Smooth muscle cell (in vitro differentiated cells): Measurements from ENCODE around the gene C6orf141. TPM values are rescaled to one million over a fixed set of nuclear protein-coding genes. Genes with fewer than 3 reads are reported as not detected.

ENCODE experiments used
- DNase-seq: peaks from one replicate; lab custom pipeline; 2025; ENCODE audit not compliant: unreplicated experiment; lab: John Stamatoyannopoulos, UW
- H2AFZ ChIP-seq: fragments of 200-600 bp; sonication (generic); 2 replicates; pipeline ENCODE4 v1.6.0; 2016; ENCODE audit warnings: antibody characterized with exemption, low read depth, mild to moderate bottlenecking
- H3F3A ChIP-seq: fragments of 200-600 bp; sonication (generic); 2 replicates; pipeline ENCODE4 v1.6.0; 2017; ENCODE audit warnings: antibody characterized with exemption, low read depth
- H3K27ac ChIP-seq: fragments of 200-600 bp; sonication (generic); 2 replicates; pipeline ENCODE4 v1.5.1; 2016; ENCODE audit warnings: low read depth, mild to moderate bottlenecking
- H3K27me3 ChIP-seq: fragments of 200-600 bp; sonication (generic); 2 replicates; pipeline ENCODE4 v1.6.1; 2016; ENCODE audit warnings: low read depth, mild to moderate bottlenecking
- H3K36me3 ChIP-seq: fragments of 200-600 bp; sonication (generic); 2 replicates; pipeline ENCODE4 v1.5.1; 2016; ENCODE audit warnings: low read depth
- H3K4me1 ChIP-seq: fragments of 200-600 bp; sonication (generic); 2 replicates; pipeline ENCODE4 v1.5.1; 2016; ENCODE audit warnings: low read depth
- H3K4me2 ChIP-seq: fragments of 200-600 bp; sonication (generic); 2 replicates; pipeline ENCODE4 v1.6.0; 2016; ENCODE audit warnings: mild to moderate bottlenecking
- H3K4me3 ChIP-seq: fragments of 200-600 bp; sonication (generic); 2 replicates; pipeline ENCODE4 v1.5.1; 2016; ENCODE audit warnings: mild to moderate bottlenecking
- H3K79me2 ChIP-seq: fragments of 200-600 bp; sonication (generic); 2 replicates; pipeline ENCODE4 v1.6.0; 2016; ENCODE audit warnings: low read depth, mild to moderate bottlenecking
- H3K9ac ChIP-seq: fragments of 200-600 bp; sonication (generic); 2 replicates; pipeline ENCODE4 v1.6.0; 2016; ENCODE audit warnings: low read depth
- H3K9me3 ChIP-seq: fragments of 200-600 bp; sonication (generic); replicated peaks from 2 replicates; pipeline ENCODE4 v1.5.1; 2016; ENCODE audit warnings: low read depth
- H4K20me1 ChIP-seq: fragments of 200-600 bp; sonication (generic); 2 replicates; pipeline ENCODE4 v1.6.0; 2016; ENCODE audit warnings: low read depth
- WGBS: methylation state at CpG from one replicate; pipeline ENCODE4 v1.1.7; 2016; ENCODE audit warnings: low lambda C conversion rate; 5-methylcytosine and 5-hydroxymethylcytosine counted together
- polyA plus RNA-seq: library from polyadenylated mRNA; unstranded; fragments of >200 nt; fragmentation: Nextera tagmentation; extraction: Ambion mirVana; gene quantifications from 2 replicates; pipeline ENCODE4 v1.2.1, GENCODE V29; 2016
- total RNA-seq: library from RNA; depleted of rRNA; stranded (reverse); fragments of >200 nt; gene quantifications from 2 replicates; pipeline ENCODE4 v1.2.3, GENCODE V29; 2014
- TF ChIP-seq, protein P1 (sequence below): fragments of 200-600 bp; sonication (generic); IDR thresholded peaks from 2 replicates; pipeline ENCODE4 v1.5.1; 2017; ENCODE audit warnings: borderline replicate concordance, mild to moderate bottlenecking, antibody characterized with exemption; ENCODE audit not compliant: insufficient read depth, poor library complexity, severe bottlenecking

C6orf141 gene
- total and polyA plus RNA-seq, 2 experiments from 2014 or later, result 1.5 to 4.1 TPM

DNA sequence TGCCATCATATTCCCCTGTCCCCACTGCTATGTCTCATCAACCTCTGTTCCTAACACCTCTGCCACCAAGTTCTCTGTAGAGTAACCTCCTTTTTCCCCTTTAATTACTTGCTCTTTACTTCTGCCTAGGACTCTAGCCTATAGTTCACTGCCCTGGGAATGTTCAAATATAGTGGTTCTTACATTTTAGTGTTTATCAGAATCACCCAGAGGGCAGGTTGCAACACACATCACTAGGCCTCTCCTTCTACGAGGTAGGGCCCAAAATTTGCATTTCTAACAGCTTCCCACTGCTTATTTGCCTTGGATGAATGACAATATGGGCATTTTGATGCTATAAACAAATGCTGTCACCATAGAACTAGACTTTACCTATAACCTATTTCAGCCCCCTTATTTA, 23.1 kb upstream of the C6orf141 start:
- Histone ChIP-seq H4K20me1 (no peaks in the 10 kb centered on the region), H2AFZ (no peak overlapping the region), H3F3A (no peaks in the 10 kb centered on the region), H3K9ac (no peak overlapping the region), H3K27me3 (no peaks in the 10 kb centered on the region), H3K36me3 (no peaks in the 10 kb centered on the region), H3K27ac (no peak overlapping the region), H3K4me1 (no peaks in the 10 kb centered on the region), H3K9me3 (no peaks in the 10 kb centered on the region), H3K4me2 (no peak overlapping the region), H3K4me3 (no peak overlapping the region), H3K79me2 (no peaks in the 10 kb centered on the region)
- no peak for DNase-seq
- TF ChIP-seq, protein P1, sequence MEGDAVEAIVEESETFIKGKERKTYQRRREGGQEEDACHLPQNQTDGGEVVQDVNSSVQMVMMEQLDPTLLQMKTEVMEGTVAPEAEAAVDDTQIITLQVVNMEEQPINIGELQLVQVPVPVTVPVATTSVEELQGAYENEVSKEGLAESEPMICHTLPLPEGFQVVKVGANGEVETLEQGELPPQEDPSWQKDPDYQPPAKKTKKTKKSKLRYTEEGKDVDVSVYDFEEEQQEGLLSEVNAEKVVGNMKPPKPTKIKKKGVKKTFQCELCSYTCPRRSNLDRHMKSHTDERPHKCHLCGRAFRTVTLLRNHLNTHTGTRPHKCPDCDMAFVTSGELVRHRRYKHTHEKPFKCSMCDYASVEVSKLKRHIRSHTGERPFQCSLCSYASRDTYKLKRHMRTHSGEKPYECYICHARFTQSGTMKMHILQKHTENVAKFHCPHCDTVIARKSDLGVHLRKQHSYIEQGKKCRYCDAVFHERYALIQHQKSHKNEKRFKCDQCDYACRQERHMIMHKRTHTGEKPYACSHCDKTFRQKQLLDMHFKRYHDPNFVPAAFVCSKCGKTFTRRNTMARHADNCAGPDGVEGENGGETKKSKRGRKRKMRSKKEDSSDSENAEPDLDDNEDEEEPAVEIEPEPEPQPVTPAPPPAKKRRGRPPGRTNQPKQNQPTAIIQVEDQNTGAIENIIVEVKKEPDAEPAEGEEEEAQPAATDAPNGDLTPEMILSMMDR, result no peak
- WGBS, result 52% methylated on average over 1 of the region's 1 CpG

DNA sequence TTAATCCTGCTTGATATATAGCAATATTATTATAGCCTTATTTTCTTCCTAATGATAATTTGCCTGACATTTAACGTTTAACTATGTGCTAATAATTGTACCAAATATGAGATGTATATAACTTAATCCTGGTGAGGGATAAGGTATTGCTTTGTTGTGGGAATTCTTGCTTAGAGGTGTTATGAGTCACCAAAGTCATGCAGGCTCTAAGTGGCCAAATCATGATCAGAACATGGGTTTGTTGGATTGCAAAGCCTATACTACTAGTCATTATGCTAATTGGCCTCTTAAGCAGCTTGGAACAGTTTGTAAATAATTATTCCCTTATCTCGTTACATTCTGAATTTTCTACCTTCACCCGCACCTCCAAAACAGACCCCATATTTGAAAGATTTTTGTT, 21.9 kb upstream of the C6orf141 start:
- 41% methylated on average over 3 of the region's 3 CpGs for WGBS
- Histone ChIP-seq H4K20me1 (no peaks in the 10 kb centered on the region), H2AFZ (no peak overlapping the region), H3K27ac (no peak overlapping the region), H3K4me2 (no peak overlapping the region), H3K4me1 (no peaks in the 10 kb centered on the region), H3K79me2 (no peaks in the 10 kb centered on the region), H3F3A (no peaks in the 10 kb centered on the region), H3K36me3 (no peaks in the 10 kb centered on the region), H3K27me3 (no peaks in the 10 kb centered on the region), H3K4me3 (no peak overlapping the region), H3K9ac (no peak overlapping the region), H3K9me3 (no peaks in the 10 kb centered on the region)
- DNase-seq, result no peak
- TF ChIP-seq, protein P1, result no peak

DNA sequence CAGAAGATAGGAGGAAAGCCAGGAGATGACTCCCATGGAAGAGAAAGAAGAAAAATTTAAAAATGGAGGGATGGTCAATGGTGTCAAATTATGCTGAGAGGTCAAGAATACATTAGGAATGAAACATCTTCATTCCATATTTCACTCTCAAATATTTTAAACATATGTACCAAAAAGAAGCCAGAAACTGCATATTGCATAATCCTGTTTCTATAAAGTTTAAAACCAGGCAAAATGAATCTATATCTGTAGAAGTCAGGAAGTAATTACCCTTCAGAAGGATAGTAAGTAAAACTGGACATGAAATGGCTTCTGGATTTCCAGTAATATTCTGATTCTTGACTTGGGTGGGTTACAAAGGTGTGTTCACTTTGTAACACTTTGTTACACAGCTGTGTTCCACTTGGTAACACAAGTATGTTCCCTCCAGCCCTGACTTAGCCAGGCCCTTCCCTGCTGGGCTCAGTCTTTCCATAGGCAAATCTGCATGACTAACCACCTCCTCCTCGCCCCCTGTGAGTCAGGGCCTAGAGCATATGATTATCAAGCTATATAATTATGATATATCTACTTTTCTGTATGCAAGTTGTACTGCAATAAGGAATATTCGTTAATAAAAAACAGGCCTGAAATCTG, 20.2 kb upstream of the C6orf141 start:
- DNase-seq, result no peak
- Histone ChIP-seq H3K27ac (no peak overlapping the region), H3K4me2 (no peak overlapping the region), H3F3A (no peaks in the 10 kb centered on the region), H3K9ac (no peak overlapping the region), H2AFZ (no peak overlapping the region), H3K27me3 (no peaks in the 10 kb centered on the region), H4K20me1 (no peaks in the 10 kb centered on the region), H3K79me2 (no peaks in the 10 kb centered on the region), H3K36me3 (no peaks in the 10 kb centered on the region), H3K4me1 (no peaks in the 10 kb centered on the region), H3K4me3 (no peak overlapping the region), H3K9me3 (no peaks in the 10 kb centered on the region)
- TF ChIP-seq, protein P1, result no peak
- 87% methylated on average over 2 of the region's 2 CpGs for WGBS
